Measurements from ENCODE around the gene PRPF19.

DNA sequence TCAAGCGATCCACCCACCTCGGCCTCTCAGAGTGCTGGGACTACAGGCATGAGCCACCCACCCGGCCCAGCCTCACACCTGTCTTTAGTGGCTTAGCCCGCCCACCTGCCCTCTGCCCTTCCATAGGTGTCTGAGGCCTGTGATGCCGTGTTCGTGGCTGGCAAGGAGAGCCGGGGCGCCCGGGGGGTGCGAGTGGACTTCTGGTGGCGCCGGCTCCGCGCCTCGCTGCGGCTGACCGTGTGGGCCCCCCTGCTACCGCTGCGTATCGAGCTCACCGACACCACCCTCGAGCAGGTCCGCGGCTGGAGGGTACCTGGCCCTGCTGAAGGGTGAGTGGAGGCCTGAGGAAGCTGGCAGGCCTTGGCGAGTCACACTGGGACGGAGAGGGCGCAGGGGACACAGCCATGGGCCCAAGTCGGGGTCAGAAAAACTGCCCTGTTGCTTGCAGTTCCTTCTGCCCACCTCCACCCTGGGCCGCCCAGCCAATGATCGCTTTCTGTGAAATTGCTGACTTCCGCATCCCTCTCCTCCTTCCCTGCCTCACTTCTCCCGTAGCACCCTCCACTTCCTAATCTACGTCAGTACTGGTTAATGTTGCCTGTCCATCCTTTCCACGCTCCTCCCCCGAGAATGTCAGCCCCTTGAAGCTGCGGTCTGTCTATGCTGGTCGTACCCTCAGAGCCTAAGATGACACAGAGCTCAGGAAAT is 27.2 kb upstream of the PRPF19 start:
- TF ChIP-seq, protein P1, sequence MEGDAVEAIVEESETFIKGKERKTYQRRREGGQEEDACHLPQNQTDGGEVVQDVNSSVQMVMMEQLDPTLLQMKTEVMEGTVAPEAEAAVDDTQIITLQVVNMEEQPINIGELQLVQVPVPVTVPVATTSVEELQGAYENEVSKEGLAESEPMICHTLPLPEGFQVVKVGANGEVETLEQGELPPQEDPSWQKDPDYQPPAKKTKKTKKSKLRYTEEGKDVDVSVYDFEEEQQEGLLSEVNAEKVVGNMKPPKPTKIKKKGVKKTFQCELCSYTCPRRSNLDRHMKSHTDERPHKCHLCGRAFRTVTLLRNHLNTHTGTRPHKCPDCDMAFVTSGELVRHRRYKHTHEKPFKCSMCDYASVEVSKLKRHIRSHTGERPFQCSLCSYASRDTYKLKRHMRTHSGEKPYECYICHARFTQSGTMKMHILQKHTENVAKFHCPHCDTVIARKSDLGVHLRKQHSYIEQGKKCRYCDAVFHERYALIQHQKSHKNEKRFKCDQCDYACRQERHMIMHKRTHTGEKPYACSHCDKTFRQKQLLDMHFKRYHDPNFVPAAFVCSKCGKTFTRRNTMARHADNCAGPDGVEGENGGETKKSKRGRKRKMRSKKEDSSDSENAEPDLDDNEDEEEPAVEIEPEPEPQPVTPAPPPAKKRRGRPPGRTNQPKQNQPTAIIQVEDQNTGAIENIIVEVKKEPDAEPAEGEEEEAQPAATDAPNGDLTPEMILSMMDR (optimal IDR thresholded peaks at IDR 0.05 in 1 of 3, IDR thresholded peaks at IDR 0.05 in 1 of 3, conservative IDR thresholded peaks at IDR 0.05 in 1 of 3; ENCODE audit: extremely low read depth in 1 of 3, insufficient read depth in 2 of 3, low read length in 3 of 3) = no peak
- TF ChIP-seq EZH2 (IDR thresholded peaks at IDR 0.05; ENCODE audit: low read length) = no peak
